ENCODE measurements around the gene KIFBP.

Gene KIFBP

GRCh38 chr10:69055241-69055640, 66.6 kb downstream of the KIFBP start:
- Histone ChIP-seq H3K4me2 (ENCODE audit: insufficient read depth, low read length, poor library complexity, severe bottlenecking) (no peak overlapping the region), H2BK12ac (ENCODE audit: low read length) (no peak overlapping the region), H3K36me3 (replicated peaks in 1 of 2; ENCODE audit: control insufficient read depth in 2 of 2, insufficient read depth in 2 of 2, low read length in 2 of 2) (no peaks in the 10 kb centered on the region), H2BK15ac (ENCODE audit: low read length) (no peak overlapping the region), H2AK5ac (ENCODE audit: low read depth, low read length) (no peak overlapping the region), H3K27me3 (ENCODE audit: control insufficient read depth in 3 of 3, insufficient read depth in 3 of 3, low read depth in 1 of 3, low read length in 3 of 3) (peaks cover 0 to 8% (median 0%) of the 10 kb centered on the region in 3 experiments), H3K23ac (ENCODE audit: low read depth, low read length, poor library complexity) (no peak overlapping the region), H3K9me3 (replicated peaks in 1 of 2; ENCODE audit: control insufficient read depth in 2 of 2, insufficient read depth in 1 of 2, low read depth in 1 of 2, low read length in 2 of 2) (no peaks in the 10 kb centered on the region), H2BK5ac (ENCODE audit: low read length) (no peak overlapping the region), H3K27ac (replicated peaks; ENCODE audit: low read length) (no peak overlapping the region), H3K14ac (ENCODE audit: low read length) (no peak overlapping the region), H2BK120ac (ENCODE audit: low read depth, low read length) (no peak overlapping the region), H3K4ac (ENCODE audit: low read length) (no peak overlapping the region), H3K4me3 (ENCODE audit: low read length in 2 of 2) (no peak overlapping the region), H3K79me1 (ENCODE audit: low read depth, low read length) (no peaks in the 10 kb centered on the region), H3K4me1 (ENCODE audit: control insufficient read depth in 2 of 2, insufficient read depth in 1 of 2, low read depth in 1 of 2, low read length in 2 of 2) (peaks cover 9 to 17% of the 10 kb centered on the region in 2 donors), H4K8ac (ENCODE audit: low read depth, low read length) (no peak overlapping the region), H4K91ac (ENCODE audit: low read depth, low read length, poor library complexity) (no peak overlapping the region), H2AFZ (ENCODE audit: low read length) (no peak overlapping the region), H3K18ac (ENCODE audit: low read length) (no peak overlapping the region), H3K9ac (ENCODE audit: low read depth, low read length, poor library complexity) (no peak overlapping the region)
- DNase-seq (ENCODE audit: low spot score) = no peak
- WGBS, 2 donors (ENCODE audit: extremely low coverage in 2 of 2, insufficient read length in 2 of 2, insufficient replicate concordance in 1 of 2) = no CpG with 5 or more reads among the region's 2 CpGs

- Histone ChIP-seq H3K27me3 (ENCODE audit: control insufficient read depth in 3 of 3, insufficient read depth in 3 of 3, low read depth in 1 of 3, low read length in 3 of 3) (peaks cover 0 to 8% (median 0%) of the 10 kb centered on the region in 3 experiments), H3K4ac (ENCODE audit: low read length) (no peak overlapping the region), H2BK15ac (ENCODE audit: low read length) (no peak overlapping the region), H3K18ac (ENCODE audit: low read length) (no peak overlapping the region), H3K27ac (replicated peaks; ENCODE audit: low read length) (no peak overlapping the region), H2BK120ac (ENCODE audit: low read depth, low read length) (no peak overlapping the region), H3K4me3 (ENCODE audit: low read length in 2 of 2) (peak overlapping the region in 1 of 2 donors; percentile 37), H3K9ac (ENCODE audit: low read depth, low read length, poor library complexity) (no peak overlapping the region), H3K9me3 (replicated peaks in 1 of 2; ENCODE audit: control insufficient read depth in 2 of 2, insufficient read depth in 1 of 2, low read depth in 1 of 2, low read length in 2 of 2) (no peaks in the 10 kb centered on the region), H3K4me1 (ENCODE audit: control insufficient read depth in 2 of 2, insufficient read depth in 1 of 2, low read depth in 1 of 2, low read length in 2 of 2) (peaks cover 9 to 17% of the 10 kb centered on the region in 2 donors), H2BK12ac (ENCODE audit: low read length) (no peak overlapping the region), H2AK5ac (ENCODE audit: low read depth, low read length) (no peak overlapping the region), H2AFZ (ENCODE audit: low read length) (peak overlapping the region; percentile 83), H3K4me2 (ENCODE audit: insufficient read depth, low read length, poor library complexity, severe bottlenecking) (no peak overlapping the region), H4K91ac (ENCODE audit: low read depth, low read length, poor library complexity) (no peak overlapping the region), H3K79me1 (ENCODE audit: low read depth, low read length) (no peaks in the 10 kb centered on the region), H3K23ac (ENCODE audit: low read depth, low read length, poor library complexity) (no peak overlapping the region), H3K36me3 (replicated peaks in 1 of 2; ENCODE audit: control insufficient read depth in 2 of 2, insufficient read depth in 2 of 2, low read length in 2 of 2) (no peaks in the 10 kb centered on the region), H3K14ac (ENCODE audit: low read length) (no peak overlapping the region), H2BK5ac (ENCODE audit: low read length) (no peak overlapping the region), H4K8ac (ENCODE audit: low read depth, low read length) (no peak overlapping the region)
- no CpG with 5 or more reads among the region's 7 CpGs for WGBS, 2 donors (ENCODE audit: extremely low coverage in 2 of 2, insufficient read length in 2 of 2, insufficient replicate concordance in 1 of 2)
- DNase-seq (ENCODE audit: low spot score) = no peak
Observed at GRCh38 chr10:69056129-69056528, 67.5 kb downstream of the KIFBP start.

- no peaks in the 10 kb centered on the region for H3K36me3 ChIP-seq (replicated peaks in 1 of 2; ENCODE audit: control insufficient read depth in 2 of 2, insufficient read depth in 2 of 2, low read length in 2 of 2)
- no peak overlapping the region for H4K8ac ChIP-seq (ENCODE audit: low read depth, low read length)
- H3K4ac ChIP-seq (ENCODE audit: low read length) = no peak overlapping the region
- no peak overlapping the region for H2BK120ac ChIP-seq (ENCODE audit: low read depth, low read length)
- H2BK15ac ChIP-seq (ENCODE audit: low read length) = no peak overlapping the region
- no peak overlapping the region for H3K4me3 ChIP-seq (ENCODE audit: low read length in 2 of 2)
- no peak overlapping the region for H3K23ac ChIP-seq (ENCODE audit: low read depth, low read length, poor library complexity)
- H3K9ac ChIP-seq (ENCODE audit: low read depth, low read length, poor library complexity) = peak overlapping the region; percentile 51
- no peak overlapping the region for H2AK5ac ChIP-seq (ENCODE audit: low read depth, low read length)
- no peaks in the 10 kb centered on the region for H3K79me1 ChIP-seq (ENCODE audit: low read depth, low read length)
- no peak overlapping the region for H3K18ac ChIP-seq (ENCODE audit: low read length)
- no peak for DNase-seq (ENCODE audit: low spot score)
- H4K91ac ChIP-seq (ENCODE audit: low read depth, low read length, poor library complexity) = no peak overlapping the region
- peaks cover 9 to 16% of the 10 kb centered on the region in 2 donors for H3K4me1 ChIP-seq (ENCODE audit: control insufficient read depth in 2 of 2, insufficient read depth in 1 of 2, low read depth in 1 of 2, low read length in 2 of 2)
- no peak overlapping the region for H3K14ac ChIP-seq (ENCODE audit: low read length)
- H2BK5ac ChIP-seq (ENCODE audit: low read length) = no peak overlapping the region
- H2BK12ac ChIP-seq (ENCODE audit: low read length) = no peak overlapping the region
- no peaks in the 10 kb centered on the region for H3K9me3 ChIP-seq (replicated peaks in 1 of 2; ENCODE audit: control insufficient read depth in 2 of 2, insufficient read depth in 1 of 2, low read depth in 1 of 2, low read length in 2 of 2)
- H3K27ac ChIP-seq (replicated peaks; ENCODE audit: low read length) = no peak overlapping the region
- peak overlapping the region; percentile 83 for H2AFZ ChIP-seq (ENCODE audit: low read length)
- no peak overlapping the region for H3K4me2 ChIP-seq (ENCODE audit: insufficient read depth, low read length, poor library complexity, severe bottlenecking)
- WGBS, 2 donors (ENCODE audit: extremely low coverage in 2 of 2, insufficient read length in 2 of 2, insufficient replicate concordance in 1 of 2) = no CpG with 5 or more reads among the region's 14 CpGs
- peaks cover 0 to 10% (median 0%) of the 10 kb centered on the region in 3 experiments for H3K27me3 ChIP-seq (ENCODE audit: control insufficient read depth in 3 of 3, insufficient read depth in 3 of 3, low read depth in 1 of 3, low read length in 3 of 3)
Observed at GRCh38 chr10:69056536-69057260, 68.1 kb downstream of the KIFBP start.

GRCh38 chr10:69057261-69057950, 68.8 kb downstream of the KIFBP start:
- WGBS, 2 donors (ENCODE audit: extremely low coverage in 2 of 2, insufficient read length in 2 of 2, insufficient replicate concordance in 1 of 2) = no CpG with 5 or more reads among the region's 14 CpGs
- Histone ChIP-seq H4K8ac (ENCODE audit: low read depth, low read length) (no peak overlapping the region), H4K91ac (ENCODE audit: low read depth, low read length, poor library complexity) (no peak overlapping the region), H3K9me3 (replicated peaks in 1 of 2; ENCODE audit: control insufficient read depth in 2 of 2, insufficient read depth in 1 of 2, low read depth in 1 of 2, low read length in 2 of 2) (no peaks in the 10 kb centered on the region), H2BK5ac (ENCODE audit: low read length) (no peak overlapping the region), H3K27ac (replicated peaks; ENCODE audit: low read length) (no peak overlapping the region), H3K14ac (ENCODE audit: low read length) (no peak overlapping the region), H3K23ac (ENCODE audit: low read depth, low read length, poor library complexity) (no peak overlapping the region), H2BK12ac (ENCODE audit: low read length) (no peak overlapping the region), H2AK5ac (ENCODE audit: low read depth, low read length) (no peak overlapping the region), H2AFZ (ENCODE audit: low read length) (peak overlapping the region; percentile 83), H3K36me3 (replicated peaks in 1 of 2; ENCODE audit: control insufficient read depth in 2 of 2, insufficient read depth in 2 of 2, low read length in 2 of 2) (no peaks in the 10 kb centered on the region), H3K79me1 (ENCODE audit: low read depth, low read length) (no peaks in the 10 kb centered on the region), H3K4me2 (ENCODE audit: insufficient read depth, low read length, poor library complexity, severe bottlenecking) (no peak overlapping the region), H2BK15ac (ENCODE audit: low read length) (no peak overlapping the region), H2BK120ac (ENCODE audit: low read depth, low read length) (no peak overlapping the region), H3K18ac (ENCODE audit: low read length) (no peak overlapping the region), H3K4me3 (ENCODE audit: low read length in 2 of 2) (no peak overlapping the region), H3K27me3 (ENCODE audit: control insufficient read depth in 3 of 3, insufficient read depth in 3 of 3, low read depth in 1 of 3, low read length in 3 of 3) (peaks cover 0 to 18% (median 0%) of the 10 kb centered on the region in 3 experiments), H3K9ac (ENCODE audit: low read depth, low read length, poor library complexity) (no peak overlapping the region), H3K4ac (ENCODE audit: low read length) (no peak overlapping the region), H3K4me1 (ENCODE audit: control insufficient read depth in 2 of 2, insufficient read depth in 1 of 2, low read depth in 1 of 2, low read length in 2 of 2) (peaks cover 6 to 9% of the 10 kb centered on the region in 2 donors)
- DNase-seq (ENCODE audit: low spot score) = no peak
